ENCODE results near the gene BCL11B. TPM values are rescaled to one million over a fixed set of nuclear protein-coding genes. Genes with fewer than 3 reads are reported as not detected.

The BCL11B gene
- total RNA-seq, 1 donor from 2014 or later, result 0.07 TPM

DNA sequence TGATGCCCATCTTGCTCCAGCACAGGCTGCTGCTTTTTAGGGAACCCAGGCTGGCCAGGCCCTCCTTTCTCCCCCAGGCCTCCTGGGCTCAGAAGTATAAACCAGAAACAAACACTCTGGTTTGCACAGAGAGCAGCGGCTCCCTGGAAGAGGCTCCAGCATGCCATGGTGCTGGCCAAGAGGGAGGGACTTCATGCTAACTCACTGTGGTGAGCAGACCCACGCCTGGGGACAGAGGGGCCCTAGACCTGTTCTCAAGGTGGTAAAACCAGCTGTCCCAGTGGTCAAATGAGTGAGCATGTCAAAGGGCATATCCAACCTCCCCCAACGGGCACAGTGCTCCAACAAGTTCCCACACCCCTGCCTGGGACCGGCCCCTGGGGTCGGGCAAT is 15.5 kb downstream of the BCL11B start:
- DNase-seq (ENCODE audit: low read depth, low spot score), result no peak

DNA sequence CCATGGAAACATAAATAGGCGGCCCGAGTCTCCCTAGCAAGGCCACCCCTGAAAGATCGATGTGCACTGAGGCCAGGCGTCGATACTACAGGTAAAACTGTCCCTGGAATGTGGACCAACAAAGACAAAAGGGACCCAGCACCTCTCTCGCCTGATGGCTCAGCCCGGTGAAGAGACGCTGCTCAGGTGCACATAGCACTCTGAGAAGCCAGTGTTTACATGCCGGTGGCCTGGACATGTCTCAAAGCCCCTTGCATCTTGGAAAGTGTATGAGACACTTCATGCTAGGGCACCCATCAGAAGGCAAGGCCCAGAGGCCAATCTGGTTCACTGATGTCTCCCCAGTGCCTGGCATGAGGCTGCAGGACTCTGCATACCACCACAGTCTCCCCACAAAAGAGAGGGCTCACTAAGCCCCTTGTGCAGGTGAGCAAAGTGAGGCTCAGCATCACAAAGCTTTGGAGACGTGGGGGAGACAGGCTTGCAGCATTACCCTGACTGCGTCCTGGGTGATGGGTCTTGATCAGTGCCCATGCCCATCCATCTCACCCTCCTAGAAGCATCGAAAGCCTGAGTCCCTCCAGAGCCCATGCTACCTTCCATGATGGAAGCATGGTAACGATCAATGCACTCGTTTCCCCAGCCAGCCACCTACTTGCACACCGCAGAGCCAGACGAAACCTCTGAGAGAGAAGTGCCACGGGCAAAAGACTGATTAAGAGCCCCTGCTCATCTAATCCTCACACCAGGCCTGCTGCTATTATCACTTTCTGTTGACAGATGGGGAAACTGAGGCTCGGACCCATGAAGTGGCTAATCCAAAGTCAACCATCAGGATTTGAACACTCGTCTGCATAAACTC is 16.1 kb downstream of the BCL11B start:
- no peak for DNase-seq (ENCODE audit: low read depth, low spot score)

DNA sequence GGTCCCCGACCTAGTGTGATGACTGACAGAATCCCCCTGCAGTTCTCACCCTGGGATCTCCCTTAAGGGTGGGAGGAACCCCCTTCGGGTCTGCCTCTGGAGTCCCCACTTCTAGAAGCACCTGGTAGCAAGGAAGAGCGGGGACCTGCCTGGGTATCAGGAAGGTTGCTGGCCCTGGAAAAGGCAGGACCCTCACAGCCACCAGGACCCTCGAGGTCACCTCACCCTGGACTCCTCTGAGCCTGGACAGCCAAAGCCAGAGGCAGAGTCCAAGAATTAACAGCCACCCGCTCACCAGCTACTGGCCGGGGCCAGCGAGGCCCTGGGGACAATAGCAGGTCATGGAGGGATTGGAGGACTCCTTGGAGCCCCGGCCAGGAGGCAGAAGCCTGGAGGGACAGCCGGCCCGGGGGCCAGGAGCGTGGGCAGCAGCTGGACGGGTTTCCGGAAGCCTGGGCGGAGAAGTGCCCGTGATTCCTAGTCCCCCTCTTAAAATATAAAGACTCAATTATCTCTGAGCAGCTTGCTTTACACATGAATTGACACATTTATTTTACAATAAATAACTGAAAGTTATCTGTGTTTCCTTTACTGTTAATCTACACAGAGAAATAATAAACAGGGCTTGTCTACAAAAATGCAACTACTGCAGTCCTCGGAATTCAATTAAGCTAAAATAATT is 17.5 kb downstream of the BCL11B start:
- DNase-seq (ENCODE audit: low read depth, low spot score), result no peak

DNA sequence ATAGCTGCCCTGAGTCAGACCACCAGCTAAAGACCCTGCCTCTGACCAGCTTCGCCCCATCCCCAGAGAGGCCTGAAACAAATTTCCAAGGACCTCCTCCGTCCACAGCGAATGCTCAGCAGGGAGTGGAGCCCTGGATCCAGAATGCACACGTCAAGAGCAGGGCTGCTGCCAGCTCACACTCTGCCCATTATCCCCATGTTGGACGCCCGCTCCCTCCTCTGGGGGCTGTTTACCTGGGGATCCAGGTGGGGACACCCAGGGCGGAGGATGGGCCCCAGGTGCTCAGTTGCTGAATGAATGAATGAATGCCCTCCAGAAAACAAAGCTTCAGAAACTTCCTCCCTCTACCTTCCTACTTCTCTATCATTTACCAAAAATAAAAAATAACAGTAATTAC is 18.1 kb downstream of the BCL11B start:
- no peak for DNase-seq (ENCODE audit: low read depth, low spot score)

DNA sequence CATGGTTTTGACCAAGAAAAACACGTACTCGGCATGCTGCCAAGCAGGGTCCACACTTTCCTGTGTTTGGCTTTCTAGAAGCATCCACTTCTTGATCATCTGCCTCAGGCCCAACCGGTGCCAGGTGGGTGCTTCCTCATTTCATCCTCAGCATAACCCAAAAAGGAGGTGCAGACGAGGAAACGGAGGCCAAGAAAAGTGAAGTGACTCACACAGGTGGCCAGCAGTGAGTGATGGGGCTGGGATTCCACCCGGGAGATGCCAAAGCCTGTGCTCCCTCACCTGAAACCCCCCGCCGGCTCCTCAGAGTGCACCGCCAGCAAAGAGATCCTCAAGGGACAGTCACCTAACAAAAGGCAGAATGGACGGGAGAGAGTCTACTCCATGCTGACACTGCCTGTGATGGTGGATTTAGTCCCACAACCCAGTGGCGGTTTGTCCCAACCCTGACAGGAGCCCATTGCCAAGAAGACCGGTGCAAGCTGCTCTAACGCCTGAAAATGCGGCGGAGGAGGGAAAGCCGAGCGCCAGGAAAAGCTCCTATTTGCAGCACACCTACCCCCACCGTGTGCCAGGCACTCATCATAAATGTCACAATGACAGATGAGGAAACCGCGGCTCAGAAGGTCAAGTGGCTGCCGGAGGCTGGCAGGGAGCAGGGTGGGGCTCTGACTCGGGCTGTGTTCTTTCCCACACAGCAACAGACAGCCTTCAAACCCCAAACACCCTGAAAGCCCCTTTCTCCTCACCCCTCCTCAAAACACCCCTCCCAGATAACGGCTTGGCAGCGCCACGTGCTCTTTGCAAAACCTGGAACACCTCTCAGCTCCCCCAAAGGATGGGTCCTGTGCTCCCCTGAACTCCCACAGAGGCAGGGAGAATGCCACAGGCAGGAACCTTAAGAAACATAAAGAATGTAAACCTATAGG is 18.8 kb downstream of the BCL11B start:
- no peak for DNase-seq (ENCODE audit: low read depth, low spot score)

DNA sequence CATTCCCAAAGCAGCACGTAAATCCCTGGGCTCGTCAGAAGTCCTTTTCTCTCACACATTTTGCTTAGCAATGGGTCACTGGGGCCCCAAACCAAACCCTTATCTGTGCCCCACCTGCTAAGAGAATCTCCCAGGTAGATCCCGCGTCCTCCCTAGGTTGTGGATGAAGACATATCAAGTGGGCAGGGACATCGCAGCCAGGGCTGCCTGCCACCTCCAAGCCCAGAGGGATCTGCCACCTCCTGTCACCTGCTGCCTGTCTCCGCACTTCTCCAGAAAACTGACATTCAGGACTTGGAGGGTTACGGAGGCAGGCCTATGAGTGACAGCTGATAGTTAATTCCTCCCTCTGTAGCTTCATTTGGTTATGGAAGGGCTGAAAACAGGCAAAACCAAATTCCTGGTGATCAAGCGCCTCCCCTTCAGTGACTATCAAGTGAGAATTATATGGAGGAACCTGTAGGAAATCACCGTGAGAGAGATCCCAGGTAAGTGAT is 19.5 kb downstream of the BCL11B start:
- DNase-seq (ENCODE audit: low read depth, low spot score), result no peak

DNA sequence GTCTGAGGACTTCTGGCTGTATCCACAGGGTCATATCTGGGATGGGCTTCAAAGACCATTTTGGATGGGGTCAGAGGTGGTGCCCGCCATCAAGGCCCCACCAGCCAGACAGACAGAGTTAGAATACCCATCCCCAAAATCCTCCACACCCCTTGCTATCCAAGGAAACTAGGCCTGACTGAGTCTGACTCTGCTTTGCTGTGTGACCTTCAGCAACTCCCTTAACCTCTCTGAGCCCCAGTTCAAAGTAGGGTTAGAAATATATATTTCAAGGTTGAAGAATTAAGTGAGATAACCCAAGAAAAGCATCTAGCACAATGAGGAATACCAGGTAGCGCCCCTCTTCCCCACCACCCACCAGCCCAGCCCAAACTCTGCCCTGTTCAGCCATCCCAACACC is 20.3 kb downstream of the BCL11B start:
- DNase-seq (ENCODE audit: low read depth, low spot score), result no peak

DNA sequence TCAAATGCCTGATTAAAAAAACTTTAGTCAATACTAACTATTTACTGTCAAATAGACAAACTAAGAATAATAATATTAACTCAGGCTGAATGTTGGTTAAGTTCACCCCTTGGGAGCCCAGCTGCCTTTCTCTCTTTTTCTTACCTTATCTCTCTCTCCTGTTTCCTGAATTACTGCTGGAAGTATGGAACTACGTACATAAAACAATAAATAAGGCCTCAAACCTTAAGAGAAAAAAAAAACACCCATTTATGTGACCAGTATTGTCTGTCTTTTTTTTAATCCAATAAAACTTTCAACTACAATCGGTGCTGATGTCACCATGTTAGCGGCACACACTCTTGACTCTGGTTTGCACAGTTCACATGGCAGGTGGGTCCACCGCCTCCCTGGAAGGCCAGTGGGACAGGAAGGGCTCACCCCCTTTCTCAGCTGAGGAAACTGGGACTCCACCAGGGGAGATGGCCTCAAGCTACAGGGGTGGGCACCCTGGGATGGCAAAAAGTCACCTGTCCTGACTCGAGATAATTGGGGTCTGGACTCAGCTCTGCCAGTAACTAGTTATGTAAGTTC is 21.3 kb downstream of the BCL11B start:
- DNase-seq (ENCODE audit: low read depth, low spot score), result no peak

DNA sequence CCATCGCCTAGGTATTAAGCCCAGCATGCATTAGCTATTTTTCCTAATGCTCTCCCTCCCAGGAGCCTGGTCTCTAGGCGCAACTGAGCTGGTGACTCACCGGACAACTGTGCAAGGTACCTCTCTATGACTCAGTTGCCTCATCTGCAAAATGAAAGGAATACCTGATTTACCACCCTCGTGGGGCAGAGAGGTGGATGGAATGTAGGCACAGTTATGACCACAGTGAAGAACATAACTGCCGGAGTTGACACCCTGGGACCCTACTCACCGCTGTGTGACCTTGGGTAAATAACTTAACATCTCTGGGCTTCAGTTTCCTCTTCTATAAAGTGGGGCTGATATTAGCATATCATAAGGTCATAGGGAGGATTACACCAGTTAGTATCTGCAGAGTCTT is 22.6 kb downstream of the BCL11B start:
- no peak for DNase-seq (ENCODE audit: low read depth, low spot score)

DNA sequence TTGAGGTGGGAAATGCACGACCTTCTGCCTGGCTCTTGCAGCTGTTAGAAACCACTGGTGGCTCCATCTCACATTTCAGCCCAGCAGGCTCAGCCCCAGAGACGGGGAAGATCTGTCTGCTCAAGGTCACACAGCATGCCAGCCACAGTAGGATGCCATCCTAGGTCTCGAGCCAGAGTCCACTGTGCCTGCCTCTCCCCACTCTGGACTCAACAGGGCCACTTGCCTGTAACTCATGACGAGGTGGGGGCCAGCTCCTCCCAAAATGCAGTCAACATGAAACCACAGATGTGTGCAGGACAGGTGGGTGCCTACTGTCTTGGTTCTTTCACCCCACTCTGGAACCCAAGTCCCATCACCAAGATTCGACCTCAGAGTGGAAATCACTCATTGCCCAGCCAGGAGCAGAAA is 23.2 kb downstream of the BCL11B start:
- no peak for DNase-seq (ENCODE audit: low read depth, low spot score)

DNA sequence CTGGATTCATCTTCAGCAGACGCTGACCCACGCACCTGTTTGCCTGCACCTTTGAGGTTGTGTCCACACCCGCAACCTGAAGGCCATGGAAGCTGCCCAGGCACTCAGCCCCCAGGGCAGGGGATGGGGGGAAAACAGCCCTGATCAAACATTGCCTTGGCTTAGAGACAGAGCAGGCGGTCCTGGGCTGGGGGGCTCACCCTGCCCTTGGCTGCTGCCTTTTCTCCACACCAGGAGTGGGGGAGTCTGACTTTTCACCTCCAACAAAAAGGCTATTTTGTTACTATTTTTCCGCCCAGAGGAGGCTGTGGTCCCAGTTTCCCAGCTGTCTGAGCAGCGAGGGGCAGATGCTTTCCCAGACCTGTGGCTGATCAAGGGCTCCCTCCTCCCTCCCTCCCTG is 24.2 kb downstream of the BCL11B start:
- no peak for DNase-seq (ENCODE audit: low read depth, low spot score)

DNA sequence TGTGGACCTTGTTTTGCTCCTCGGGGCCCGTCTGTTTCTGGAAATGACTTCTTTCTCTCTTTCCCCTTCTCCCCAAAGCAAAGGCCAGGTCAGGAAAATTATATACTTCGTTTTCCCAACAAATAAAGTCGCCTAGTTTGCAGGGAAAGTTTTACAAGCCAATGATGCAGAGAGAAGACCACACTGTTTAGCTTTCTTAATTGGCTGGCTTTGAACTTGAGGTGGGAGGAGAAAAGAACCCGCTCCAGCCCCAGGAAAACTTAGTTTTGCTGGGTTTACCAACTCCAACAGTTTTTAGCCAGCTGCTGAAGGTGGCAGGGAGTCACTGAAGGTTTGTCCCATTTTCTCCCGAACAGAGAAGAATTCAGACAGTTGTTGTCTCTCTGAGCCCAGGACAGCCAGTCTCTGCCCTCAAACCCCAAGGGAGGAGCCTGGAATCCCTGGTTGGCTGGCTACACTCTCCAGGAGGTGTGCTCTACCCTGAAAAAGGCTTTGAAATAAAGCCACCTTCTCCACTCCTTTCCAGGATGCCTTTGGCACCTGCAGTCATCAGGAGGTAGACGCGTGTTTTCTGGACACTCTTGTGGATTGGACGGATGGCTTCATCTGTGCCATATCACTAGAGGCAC is 24.8 kb downstream of the BCL11B start:
- no peak for DNase-seq (ENCODE audit: low read depth, low spot score)

DNA sequence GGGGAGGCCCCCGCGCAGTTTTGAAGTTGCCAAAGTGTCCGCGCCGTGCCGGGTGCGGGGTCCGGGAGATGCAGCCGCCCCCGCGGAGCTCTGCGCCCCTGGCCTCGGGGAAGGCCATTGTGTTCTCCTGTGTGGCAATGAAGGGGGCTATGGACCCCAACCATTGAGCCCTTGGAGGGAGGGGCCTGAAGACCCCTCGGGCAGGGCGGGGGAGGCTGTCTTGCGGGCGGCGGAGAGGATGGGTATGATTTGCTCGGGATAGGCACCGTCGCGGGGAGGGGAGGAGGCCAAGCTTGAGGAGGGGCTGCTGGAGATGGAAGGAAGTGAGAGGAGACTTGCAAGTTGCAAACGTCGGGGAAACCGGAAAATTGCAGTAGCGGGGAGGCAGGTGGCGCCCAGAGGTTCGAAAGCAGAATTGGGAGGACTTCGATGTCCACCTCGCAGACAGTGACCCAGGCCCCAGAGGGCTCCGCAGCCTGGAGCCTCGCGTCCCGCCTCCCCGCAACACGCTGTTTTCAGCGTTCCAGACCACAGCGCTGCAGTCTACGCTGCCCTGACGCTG is 25.4 kb downstream of the BCL11B start:
- no peak for DNase-seq (ENCODE audit: low read depth, low spot score)

DNA sequence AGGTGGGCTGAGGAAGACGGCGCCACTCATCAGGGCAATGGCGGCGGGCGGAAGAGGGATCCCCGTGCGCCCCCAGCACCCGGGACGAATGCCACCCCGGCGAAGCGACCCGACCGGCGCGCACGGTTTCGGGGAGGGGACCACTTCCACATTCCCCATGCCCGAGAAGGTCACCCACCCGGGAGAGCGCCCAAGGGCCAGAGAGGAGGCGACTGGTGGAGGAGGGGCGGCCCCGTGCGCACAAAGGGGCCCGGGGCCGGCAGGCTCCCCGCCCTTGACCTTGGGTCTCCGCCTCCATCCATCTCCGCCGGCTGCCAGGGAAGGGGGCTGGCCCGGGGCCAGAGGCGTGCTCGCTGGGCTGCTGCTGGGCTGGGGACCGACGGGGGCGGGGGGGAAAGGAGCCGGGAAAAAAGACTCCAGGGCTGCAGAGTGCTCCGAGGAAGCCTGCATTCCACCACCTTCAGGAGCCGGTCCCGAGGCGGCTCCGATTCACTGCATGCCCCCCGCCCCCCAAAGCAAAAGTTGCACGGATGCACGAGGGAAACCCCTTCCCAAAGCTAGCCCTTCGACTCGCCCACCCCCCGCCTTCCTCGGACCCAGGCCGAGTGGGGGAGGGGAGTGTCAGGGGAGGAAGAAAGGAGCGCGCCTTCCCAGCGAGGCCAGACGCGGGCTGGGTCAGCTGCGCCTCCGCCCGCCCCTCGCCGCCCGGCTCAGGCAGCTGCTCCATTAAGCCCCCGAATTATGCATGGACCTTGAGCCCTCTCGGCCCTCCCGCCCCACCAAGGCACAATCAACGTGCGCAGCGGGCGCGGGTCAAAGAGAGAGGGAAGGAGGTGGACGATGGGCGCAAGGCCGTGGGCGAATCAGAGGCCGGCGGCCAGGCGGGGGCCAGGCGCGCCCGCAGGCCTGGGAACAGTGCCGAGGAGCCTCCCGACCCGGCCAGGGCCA is 26.2 kb downstream of the BCL11B start:
- no peak for DNase-seq (ENCODE audit: low read depth, low spot score)

DNA sequence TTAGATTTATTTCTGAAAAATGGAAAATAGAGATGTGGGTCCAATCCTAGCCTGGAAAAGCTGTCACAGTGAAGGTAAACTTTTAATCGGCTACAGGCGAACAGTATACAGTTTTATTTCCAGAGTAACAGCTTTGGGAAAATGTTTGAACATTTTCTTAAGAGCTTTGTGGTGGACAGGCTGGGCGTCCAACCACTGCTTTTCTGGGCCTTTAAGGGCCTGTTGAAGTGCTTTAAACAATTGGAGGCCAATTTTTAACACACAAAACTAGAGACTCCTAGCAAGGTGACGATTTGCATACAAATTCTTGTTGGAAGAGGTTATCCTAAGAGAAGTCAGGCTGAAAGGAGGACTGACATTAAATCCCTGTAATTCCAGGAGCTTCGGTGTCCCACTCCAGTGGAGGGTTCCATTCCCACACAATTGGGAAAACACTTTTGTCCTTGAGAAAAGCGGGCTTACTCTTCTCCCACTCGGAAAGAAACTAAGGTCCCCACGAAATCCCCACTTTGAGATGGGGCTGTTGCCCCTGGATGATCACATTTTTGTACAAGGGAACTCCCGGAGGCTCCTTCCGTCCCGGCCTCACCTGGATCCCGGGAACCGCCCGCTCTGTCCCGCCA is 26.9 kb downstream of the BCL11B start:
- DNase-seq (ENCODE audit: low read depth, low spot score), result no peak

DNA sequence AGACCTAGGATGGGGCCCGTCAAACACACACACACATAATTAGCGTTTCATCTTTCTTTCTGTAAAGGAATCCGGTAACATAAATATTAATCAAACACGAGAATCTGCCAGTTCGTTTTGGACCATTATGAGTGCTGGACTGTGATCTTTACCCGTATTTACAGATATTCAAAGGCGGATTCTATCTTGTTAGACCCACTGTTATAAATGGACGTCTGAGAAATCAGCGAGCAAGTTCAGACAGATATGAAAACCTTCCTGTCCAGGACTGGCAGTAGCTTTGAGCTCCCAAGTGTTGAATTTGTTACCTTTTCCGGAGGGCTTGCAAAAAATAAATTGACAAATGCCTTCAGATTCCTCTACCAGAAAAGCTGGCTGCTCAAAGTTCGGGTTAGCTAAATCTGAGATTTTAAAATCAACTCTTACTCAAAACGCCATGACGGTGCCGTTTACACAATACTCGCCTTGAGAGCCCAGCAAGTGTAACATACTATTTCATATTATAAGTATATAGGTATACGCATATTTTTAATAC is 27.6 kb downstream of the BCL11B start:
- no peak for DNase-seq (ENCODE audit: low read depth, low spot score)

DNA sequence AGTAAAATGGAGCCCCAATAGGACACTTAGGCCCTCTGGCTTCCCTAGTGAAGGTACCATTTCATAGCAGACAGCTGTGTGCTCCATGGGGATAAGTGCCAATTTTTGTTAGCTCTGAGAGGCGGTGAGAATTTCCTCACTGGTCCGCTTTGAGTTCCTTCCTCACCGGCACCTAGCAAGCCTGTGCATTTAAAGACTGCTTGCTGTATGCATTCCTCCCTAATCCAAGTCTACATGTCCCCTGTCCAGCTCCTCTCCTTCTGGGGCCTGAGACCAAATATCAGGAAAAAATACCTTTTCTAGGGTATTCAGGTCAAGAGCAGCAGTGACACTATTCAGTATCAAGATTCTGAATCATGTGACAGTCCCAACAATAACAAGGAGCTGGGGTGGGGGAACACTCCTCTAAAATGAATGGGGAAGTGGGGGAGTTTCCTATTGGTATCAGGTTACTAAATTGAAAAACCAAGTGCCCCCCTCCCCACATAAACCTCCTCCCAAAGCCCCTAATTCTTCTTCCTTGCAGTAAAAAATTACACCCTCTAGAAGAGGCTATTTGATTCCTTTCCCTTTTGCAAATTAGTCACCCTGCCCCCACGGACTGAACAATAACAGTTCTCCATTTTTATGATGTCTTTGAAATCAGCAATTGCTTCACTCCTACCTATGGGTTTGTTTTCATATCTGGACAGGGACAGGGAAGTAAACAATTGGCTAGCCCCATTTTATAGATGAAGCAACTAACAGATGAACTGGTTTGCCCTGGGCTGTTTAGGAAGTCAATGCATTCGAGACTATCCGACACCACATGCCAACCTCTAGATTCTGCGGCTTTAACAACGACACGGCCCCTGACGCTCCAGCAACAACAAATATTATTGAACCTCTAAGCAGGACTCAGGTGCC is 28.9 kb downstream of the BCL11B start:
- no peak for DNase-seq (ENCODE audit: low read depth, low spot score)

DNA sequence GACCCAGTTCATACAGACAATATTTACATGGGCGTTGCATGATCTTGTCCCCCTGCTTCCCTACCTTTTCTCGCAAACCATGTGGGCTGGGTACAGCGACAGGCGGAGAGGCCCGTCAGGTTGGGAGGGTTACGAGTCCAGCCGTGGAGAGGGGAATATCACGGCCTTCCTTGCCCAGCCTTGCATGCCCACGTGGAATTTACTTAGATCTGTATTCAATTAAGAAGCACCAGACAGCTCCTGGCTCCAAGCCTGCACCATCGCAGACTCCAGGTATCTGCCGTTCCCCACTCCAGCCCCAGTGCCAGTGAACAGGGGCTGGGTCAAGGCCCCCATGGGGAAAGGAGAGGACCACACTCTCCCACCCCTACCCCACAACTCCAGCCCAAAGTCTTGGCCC is 29.8 kb downstream of the BCL11B start:
- no peak for DNase-seq (ENCODE audit: low read depth, low spot score)
